ENCODE measurements around the gene GOLGA8K. TPM values are rescaled to one million over a fixed set of nuclear protein-coding genes. Genes with fewer than 3 reads are reported as not detected.

Gene GOLGA8K, protein sequence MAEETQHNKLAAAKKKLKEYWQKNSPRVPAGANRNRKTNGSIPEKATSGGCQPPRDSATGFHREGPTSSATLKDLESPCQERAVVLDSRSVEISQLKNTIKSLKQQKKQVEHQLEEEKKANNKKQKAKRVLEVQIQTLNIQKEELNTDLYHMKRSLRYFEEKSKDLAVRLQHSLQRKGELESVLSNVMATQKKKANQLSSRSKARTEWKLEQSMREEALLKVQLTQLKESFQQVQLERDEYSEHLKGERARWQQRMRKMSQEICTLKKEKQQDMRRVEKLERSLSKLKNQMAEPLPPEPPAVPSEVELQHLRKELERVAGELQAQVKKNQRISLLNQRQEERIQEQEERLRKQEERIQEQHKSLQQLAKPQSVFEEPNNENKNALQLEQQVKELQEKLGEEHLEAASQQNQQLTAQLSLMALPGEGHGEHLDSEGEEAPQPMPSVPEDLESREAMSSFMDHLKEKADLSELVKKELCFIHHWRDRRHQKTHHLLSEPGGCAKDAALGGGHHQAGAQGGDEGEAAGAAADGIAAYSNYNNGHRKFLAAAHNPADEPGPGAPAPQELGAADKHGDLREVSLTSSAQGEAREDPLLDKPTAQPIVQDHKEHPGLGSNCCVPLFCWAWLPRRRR
- total RNA-seq = not detected in 2 replicates

GRCh38 chr15:32403192-32403591 is at the start of gene GOLGA8K:
Gene GOLGA8K, minus strand, starts transcription at chr15:32403292. Its CDS starts 98 bp downstream, at chr15:32403194.

Other genes with a start within 250 kb of the GOLGA8K start
- gene GOLGA8O, start 52.3 kb upstream of the GOLGA8K start, total RNA-seq = 0.18 TPM in 1 of 2 replicates, not detected in the other
- 0.71 and 2.3 TPM in 2 replicates for gene GOLGA8N, start 190.2 kb upstream of the GOLGA8K start, total RNA-seq
- gene ARHGAP11A, start 212.2 kb upstream of the GOLGA8K start, total RNA-seq = 18.5 and 29.2 TPM in 2 replicates
- 10.7 and 15.4 TPM in 2 replicates for gene SCG5, start 238.4 kb upstream of the GOLGA8K start, total RNA-seq